A673 (cell line): ENCODE measurements around the gene ADPRM. TPM values are rescaled to one million over a fixed set of nuclear protein-coding genes. Genes with fewer than 3 reads are reported as not detected.

Experiments
- BruUV-seq: library from RNA; stranded (reverse); fragments of 400-500 nt; replicated peaks from 2 replicates; lab custom pipeline; 2021; lab: Mats Ljungman, UMichigan
- CTCF ChIA-PET: fragments of 300-600 bp; sonication (Branson Sonifier 250); formaldehyde crosslinking; loops from one replicate; lab custom pipeline; 2022; ENCODE audit warnings: antibody characterized with exemption; lab: Charles Lee
- POLR2A ChIA-PET: fragments of 300-600 bp; sonication (Branson Sonifier 250); formaldehyde crosslinking; loops from one replicate; lab custom pipeline; 2022; ENCODE audit warnings: antibody characterized with exemption; ENCODE audit not compliant: low non-redundant PET; lab: Charles Lee
- DNase-seq: peaks from one replicate; pipeline ENCODE4 v3.0.0-alpha.2; 2015; ENCODE audit warnings: low spot score
- H3K27ac ChIP-seq: fragments of 200-600 bp; sonication (generic); 2 replicates; pipeline ENCODE4 v1.5.1; 2016; ENCODE audit warnings: mixed run types, low read depth, mild to moderate bottlenecking, mixed read lengths, antibody characterized with exemption, low read length; ENCODE audit not compliant: poor library complexity, severe bottlenecking
- H3K27me3 ChIP-seq: fragments of 200-600 bp; sonication (generic); replicated peaks from 2 replicates; pipeline ENCODE4 v1.6.1; 2017; ENCODE audit warnings: mixed run types, low read depth, mild to moderate bottlenecking, mixed read lengths, antibody characterized with exemption, low read length; ENCODE audit not compliant: insufficient read depth, poor library complexity
- H3K36me3 ChIP-seq: fragments of 200-600 bp; sonication (generic); 2 replicates; pipeline ENCODE4 v1.6.1; 2016; ENCODE audit warnings: mixed run types, mild to moderate bottlenecking, mixed read lengths, antibody characterized with exemption, low read length; ENCODE audit not compliant: insufficient read depth, poor library complexity, severe bottlenecking
- H3K4me1 ChIP-seq: fragments of 200-600 bp; sonication (generic); 2 replicates; pipeline ENCODE4 v1.6.1; 2017; ENCODE audit warnings: mixed run types, mild to moderate bottlenecking, mixed read lengths, antibody characterized with exemption, low read length; ENCODE audit not compliant: insufficient read depth, poor library complexity, severe bottlenecking
- H3K4me3 ChIP-seq: fragments of 200-600 bp; sonication (generic); 2 replicates; pipeline ENCODE4 v1.5.1; 2016; ENCODE audit warnings: low read depth, mixed run types, mild to moderate bottlenecking, mixed read lengths, low read length; ENCODE audit not compliant: poor library complexity, severe bottlenecking
- H3K9me3 ChIP-seq: fragments of 200-600 bp; sonication (generic); 2 replicates; pipeline ENCODE4 v1.6.1; 2016; ENCODE audit warnings: mixed run types, low read depth, mild to moderate bottlenecking, mixed read lengths, antibody characterized with exemption, low read length; ENCODE audit not compliant: poor library complexity, severe bottlenecking
- EZH2 ChIP-seq: fragments of 200-600 bp; sonication (generic); IDR thresholded peaks from 2 replicates; pipeline ENCODE4 v1.6.1; 2017; ENCODE audit warnings: borderline replicate concordance, low read depth, mild to moderate bottlenecking, mixed read lengths, antibody characterized with exemption, low read length; ENCODE audit not compliant: poor library complexity, severe bottlenecking
- intact Hi-C: fragments of 100-400 bp; cut with micrococcal nuclease; formaldehyde crosslinking; loops from one replicate; pipeline ENCODE4 v1.10.0; 2022; ENCODE audit not compliant: unreplicated experiment
- total RNA-seq: library from RNA; stranded (reverse); gene quantifications from 2 replicates; pipeline ENCODE4 v1.2.3, GENCODE V29; 2021
- TF ChIP-seq, protein P1 (sequence below): fragments of 300-800, 200-600 bp; sonication (generic); conservative IDR thresholded peaks from 2 replicates; pipeline ENCODE4 v1.5.1; 2017; ENCODE audit warnings: low read depth, mild to moderate bottlenecking, antibody characterized with exemption, low read length, moderate library complexity, mixed read lengths

ADPRM gene
- total RNA-seq, 1 experiment from 2014 or later = 8.4 TPM

DNA sequence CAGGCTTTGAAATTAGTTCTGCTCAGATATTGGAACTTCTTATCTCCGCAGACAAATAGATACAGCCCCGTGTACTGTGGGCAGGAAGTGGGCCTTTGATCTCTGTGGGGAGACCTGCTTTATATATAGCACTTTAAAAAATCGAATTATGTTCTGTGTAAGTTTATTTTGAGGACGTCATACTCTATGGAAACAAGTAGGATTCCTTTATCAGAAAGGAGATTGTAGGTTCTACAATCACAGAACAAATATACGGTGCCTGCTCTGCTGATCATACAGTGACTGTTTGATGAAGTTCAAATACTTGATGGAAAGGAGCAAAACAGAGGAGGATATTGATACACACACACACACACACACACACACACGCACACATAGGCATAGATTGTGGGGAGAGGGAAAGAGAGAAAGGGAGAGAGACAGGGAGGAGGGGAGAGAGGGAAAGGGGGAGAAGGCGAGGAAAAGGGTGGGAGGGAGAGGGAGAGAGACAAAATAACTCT is 47.2 kb downstream of the ADPRM start:
- peaks cover 13% of the 10 kb centered on the region for H3K4me1 ChIP-seq
- H3K9me3 ChIP-seq = no peaks in the 10 kb centered on the region
- POLR2A ChIA-PET = no interaction called here
- no peak overlapping the region for H3K27ac ChIP-seq
- no peak overlapping the region for H3K4me3 ChIP-seq
- peaks cover 4% of the 10 kb centered on the region for H3K27me3 ChIP-seq
- CTCF ChIA-PET = no interaction called here
- intact Hi-C loops = loop anchor here (10.0 kb wide), 1 partner anchor 400 kb away; no protein-coding TSS in a partner anchor
- no peaks in the 10 kb centered on the region for H3K36me3 ChIP-seq
- TF ChIP-seq, protein P1, sequence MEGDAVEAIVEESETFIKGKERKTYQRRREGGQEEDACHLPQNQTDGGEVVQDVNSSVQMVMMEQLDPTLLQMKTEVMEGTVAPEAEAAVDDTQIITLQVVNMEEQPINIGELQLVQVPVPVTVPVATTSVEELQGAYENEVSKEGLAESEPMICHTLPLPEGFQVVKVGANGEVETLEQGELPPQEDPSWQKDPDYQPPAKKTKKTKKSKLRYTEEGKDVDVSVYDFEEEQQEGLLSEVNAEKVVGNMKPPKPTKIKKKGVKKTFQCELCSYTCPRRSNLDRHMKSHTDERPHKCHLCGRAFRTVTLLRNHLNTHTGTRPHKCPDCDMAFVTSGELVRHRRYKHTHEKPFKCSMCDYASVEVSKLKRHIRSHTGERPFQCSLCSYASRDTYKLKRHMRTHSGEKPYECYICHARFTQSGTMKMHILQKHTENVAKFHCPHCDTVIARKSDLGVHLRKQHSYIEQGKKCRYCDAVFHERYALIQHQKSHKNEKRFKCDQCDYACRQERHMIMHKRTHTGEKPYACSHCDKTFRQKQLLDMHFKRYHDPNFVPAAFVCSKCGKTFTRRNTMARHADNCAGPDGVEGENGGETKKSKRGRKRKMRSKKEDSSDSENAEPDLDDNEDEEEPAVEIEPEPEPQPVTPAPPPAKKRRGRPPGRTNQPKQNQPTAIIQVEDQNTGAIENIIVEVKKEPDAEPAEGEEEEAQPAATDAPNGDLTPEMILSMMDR = no peak
- no peak for TF ChIP-seq EZH2
- DNase-seq = no peak
- no TSS peak for BruUV-seq

DNA sequence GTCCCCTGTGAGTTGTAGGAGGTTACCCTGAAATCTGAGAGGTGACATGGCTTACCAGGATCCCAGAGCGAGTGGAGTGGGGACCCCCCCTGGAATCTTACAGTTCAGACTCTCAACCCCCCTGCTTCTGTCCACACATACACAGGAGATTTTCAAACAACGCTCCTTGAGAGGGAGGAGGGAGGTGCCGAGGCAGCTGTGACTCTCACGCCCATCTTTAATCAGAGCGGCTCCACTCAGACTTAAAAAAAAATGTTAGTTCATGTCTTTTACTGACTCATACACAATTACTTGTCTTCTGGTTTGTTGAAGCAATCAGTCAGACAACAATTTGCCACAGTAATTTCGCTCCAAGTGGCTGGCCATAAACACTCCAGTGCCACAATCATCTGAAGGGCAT is 47.8 kb downstream of the ADPRM start:
- no TSS peak for BruUV-seq
- ChIA-PET POLR2A (no interaction called here), CTCF (no interaction called here)

DNA sequence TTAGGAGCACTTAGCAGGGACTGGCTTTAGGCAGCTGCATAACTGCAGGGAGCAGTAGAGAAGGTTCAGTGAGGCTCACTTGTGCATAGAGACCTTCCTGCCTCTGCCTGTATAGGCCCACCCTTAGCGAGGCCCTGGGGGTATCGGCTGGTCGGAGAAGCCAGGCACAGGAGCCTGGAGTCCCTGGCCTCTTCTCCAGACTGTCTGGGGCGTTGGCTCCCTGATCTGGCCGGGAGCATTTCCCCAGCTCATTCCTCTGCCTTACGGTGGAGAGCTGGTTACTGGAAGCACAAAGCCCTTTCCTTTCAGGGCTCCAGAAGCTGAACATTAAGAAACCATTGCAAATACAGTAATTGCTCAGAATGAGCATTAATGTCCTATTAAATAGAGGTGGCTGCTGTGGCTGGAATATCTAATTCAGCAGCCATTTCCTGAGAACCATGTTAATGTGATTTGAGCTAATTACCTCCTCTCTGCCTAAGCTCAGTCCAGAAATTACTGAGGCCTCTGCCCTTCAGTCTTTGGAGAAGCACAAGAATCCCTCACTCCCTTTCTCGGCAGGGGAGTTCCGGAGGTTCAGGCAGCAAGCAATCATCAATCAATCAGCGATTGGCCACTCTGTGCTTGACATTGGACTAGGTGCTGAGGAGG is 51.3 kb downstream of the ADPRM start:
- CTCF ChIA-PET = no interaction called here
- H3K4me1 ChIP-seq = peaks cover 13% of the 10 kb centered on the region
- peaks cover 12% of the 10 kb centered on the region for H3K27me3 ChIP-seq
- no peak for TF ChIP-seq EZH2
- TF ChIP-seq, protein P1 = no peak
- POLR2A ChIA-PET = no interaction called here
- H3K36me3 ChIP-seq = no peaks in the 10 kb centered on the region
- no peak overlapping the region for H3K4me3 ChIP-seq
- DNase-seq = peak; percentile 77
- BruUV-seq = no TSS peak
- H3K27ac ChIP-seq = no peak overlapping the region
- intact Hi-C loops = loop anchor here (10.0 kb wide), 1 partner anchor 396 kb away; no protein-coding TSS in a partner anchor
- H3K9me3 ChIP-seq = no peaks in the 10 kb centered on the region

More for the DNA sequence above, 47.8 kb downstream of the ADPRM start:
- Histone ChIP-seq H3K4me1 (peaks cover 13% of the 10 kb centered on the region), H3K36me3 (no peaks in the 10 kb centered on the region), H3K4me3 (no peak overlapping the region), H3K27me3 (peaks cover 4% of the 10 kb centered on the region), H3K27ac (no peak overlapping the region), H3K9me3 (no peaks in the 10 kb centered on the region)
- intact Hi-C loops = loop anchor here (10.0 kb wide), 1 partner anchor 400 kb away; no protein-coding TSS in a partner anchor
- peak; percentile 36 for DNase-seq
- no peak for TF ChIP-seq EZH2
- TF ChIP-seq, protein P1 = no peak
